ENCODE results near the gene PYGB.

Gene PYGB

GRCh38 chr20:25306991-25307903, 59.4 kb downstream of the PYGB start:
- no peak for TF ChIP-seq TAF1 (IDR thresholded peaks at IDR 0.05; ENCODE audit: borderline replicate concordance, insufficient read depth, low read length)
- TF ChIP-seq FOXP2 (optimal IDR thresholded peaks at IDR 0.05; ENCODE audit: borderline replicate concordance, extremely low read depth, extremely low read length, insufficient read depth): no peak
- no peak for TF ChIP-seq SIN3A (IDR thresholded peaks at IDR 0.05; ENCODE audit: borderline replicate concordance, insufficient read depth, low read length)
- TF ChIP-seq, protein P1, sequence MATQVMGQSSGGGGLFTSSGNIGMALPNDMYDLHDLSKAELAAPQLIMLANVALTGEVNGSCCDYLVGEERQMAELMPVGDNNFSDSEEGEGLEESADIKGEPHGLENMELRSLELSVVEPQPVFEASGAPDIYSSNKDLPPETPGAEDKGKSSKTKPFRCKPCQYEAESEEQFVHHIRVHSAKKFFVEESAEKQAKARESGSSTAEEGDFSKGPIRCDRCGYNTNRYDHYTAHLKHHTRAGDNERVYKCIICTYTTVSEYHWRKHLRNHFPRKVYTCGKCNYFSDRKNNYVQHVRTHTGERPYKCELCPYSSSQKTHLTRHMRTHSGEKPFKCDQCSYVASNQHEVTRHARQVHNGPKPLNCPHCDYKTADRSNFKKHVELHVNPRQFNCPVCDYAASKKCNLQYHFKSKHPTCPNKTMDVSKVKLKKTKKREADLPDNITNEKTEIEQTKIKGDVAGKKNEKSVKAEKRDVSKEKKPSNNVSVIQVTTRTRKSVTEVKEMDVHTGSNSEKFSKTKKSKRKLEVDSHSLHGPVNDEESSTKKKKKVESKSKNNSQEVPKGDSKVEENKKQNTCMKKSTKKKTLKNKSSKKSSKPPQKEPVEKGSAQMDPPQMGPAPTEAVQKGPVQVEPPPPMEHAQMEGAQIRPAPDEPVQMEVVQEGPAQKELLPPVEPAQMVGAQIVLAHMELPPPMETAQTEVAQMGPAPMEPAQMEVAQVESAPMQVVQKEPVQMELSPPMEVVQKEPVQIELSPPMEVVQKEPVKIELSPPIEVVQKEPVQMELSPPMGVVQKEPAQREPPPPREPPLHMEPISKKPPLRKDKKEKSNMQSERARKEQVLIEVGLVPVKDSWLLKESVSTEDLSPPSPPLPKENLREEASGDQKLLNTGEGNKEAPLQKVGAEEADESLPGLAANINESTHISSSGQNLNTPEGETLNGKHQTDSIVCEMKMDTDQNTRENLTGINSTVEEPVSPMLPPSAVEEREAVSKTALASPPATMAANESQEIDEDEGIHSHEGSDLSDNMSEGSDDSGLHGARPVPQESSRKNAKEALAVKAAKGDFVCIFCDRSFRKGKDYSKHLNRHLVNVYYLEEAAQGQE (IDR thresholded peaks at IDR 0.05; ENCODE audit: insufficient read depth in 1 of 2, low read depth in 2 of 2, low read length in 2 of 2): no peak
- no peak for TF ChIP-seq POLR2AphosphoS5 (IDR thresholded peaks at IDR 0.05; ENCODE audit: low read depth, low read length)

- TF ChIP-seq, protein P1 (IDR thresholded peaks at IDR 0.05; ENCODE audit: insufficient read depth in 1 of 2, low read depth in 2 of 2, low read length in 2 of 2): no peak
- TF ChIP-seq TAF1 (IDR thresholded peaks at IDR 0.05; ENCODE audit: borderline replicate concordance, insufficient read depth, low read length) (no peak), SIN3A (IDR thresholded peaks at IDR 0.05; ENCODE audit: borderline replicate concordance, insufficient read depth, low read length) (no peak), POLR2AphosphoS5 (IDR thresholded peaks at IDR 0.05; ENCODE audit: low read depth, low read length) (no peak)
Measured at GRCh38 chr20:25308083-25308491, 60.2 kb downstream of the PYGB start.

GRCh38 chr20:25308671-25309394, 60.9 kb downstream of the PYGB start:
- TF ChIP-seq POLR2AphosphoS5 (IDR thresholded peaks at IDR 0.05; ENCODE audit: low read depth, low read length): no peak
- no peak for TF ChIP-seq TAF1 (IDR thresholded peaks at IDR 0.05; ENCODE audit: borderline replicate concordance, insufficient read depth, low read length)
- no peak for TF ChIP-seq FOXP2 (optimal IDR thresholded peaks at IDR 0.05; ENCODE audit: borderline replicate concordance, extremely low read depth, extremely low read length, insufficient read depth)
- TF ChIP-seq SIN3A (IDR thresholded peaks at IDR 0.05; ENCODE audit: borderline replicate concordance, insufficient read depth, low read length): no peak
- TF ChIP-seq, protein P1 (IDR thresholded peaks at IDR 0.05; ENCODE audit: insufficient read depth in 1 of 2, low read depth in 2 of 2, low read length in 2 of 2): no peak

DNA sequence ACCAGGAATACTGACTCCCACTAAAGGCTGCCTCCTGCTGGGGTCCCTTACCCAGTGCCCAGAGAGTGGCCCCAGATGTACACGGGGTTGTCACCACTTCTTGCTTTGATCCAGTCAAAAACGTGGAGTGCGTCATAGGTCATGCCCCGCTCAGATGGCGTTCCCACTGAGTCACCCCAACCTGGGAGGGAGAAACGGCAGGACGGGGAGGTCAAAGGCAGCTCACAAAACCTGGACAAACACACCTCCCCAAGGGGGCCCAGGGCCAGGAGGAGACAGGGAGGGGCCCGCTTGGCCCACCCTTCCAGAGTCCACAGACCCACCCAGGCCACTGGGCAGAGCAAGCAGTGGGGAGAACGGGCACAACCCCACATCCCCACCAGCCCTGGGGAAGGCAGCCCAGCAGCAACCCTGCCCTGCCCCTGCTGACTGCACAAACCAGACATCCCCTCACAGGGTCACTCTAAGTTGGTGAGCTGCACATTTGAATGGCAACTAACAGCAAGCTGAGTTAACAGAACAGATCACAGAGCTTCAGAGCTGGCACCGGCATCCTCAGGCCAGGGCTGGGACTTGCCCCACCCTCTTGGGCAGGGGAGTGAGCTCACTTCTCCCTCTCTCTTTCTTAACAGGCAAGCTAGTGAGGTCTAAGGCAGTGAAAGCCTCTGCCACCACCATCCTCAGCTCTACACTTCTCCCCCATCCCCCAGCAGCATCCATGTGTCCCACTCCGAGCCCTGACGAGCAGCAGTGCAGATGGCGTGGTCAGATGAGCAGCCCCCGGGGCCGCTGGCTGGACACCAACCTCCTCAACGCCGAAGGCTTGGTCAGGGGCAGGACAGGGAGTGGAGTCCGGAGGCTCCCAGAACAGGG, 61.7 kb downstream of the PYGB start:
- TF ChIP-seq TAF1 (IDR thresholded peaks at IDR 0.05; ENCODE audit: borderline replicate concordance, insufficient read depth, low read length) (no peak), SIN3A (IDR thresholded peaks at IDR 0.05; ENCODE audit: borderline replicate concordance, insufficient read depth, low read length) (no peak), POLR2AphosphoS5 (IDR thresholded peaks at IDR 0.05; ENCODE audit: low read depth, low read length) (no peak), FOXP2 (optimal IDR thresholded peaks at IDR 0.05; ENCODE audit: borderline replicate concordance, extremely low read depth, extremely low read length, insufficient read depth) (no peak)

All from PFSK-1 (cell line).